Spleen (tissue), 7 donors: ENCODE measurements around the gene GATC.

Experiments
- CTCF ChIP-seq, 11 experiments: fragments of 200-600 bp in 7 of 11; fragments of 450-650 bp in 4 of 11; sonication (generic) in 4 of 11; IDR thresholded peaks in 8 of 11; conservative IDR thresholded peaks in 3 of 11; 1 replicate in 7 of 11; 2 replicates in 4 of 11; pipeline versions ENCODE4 v1.4.0 to v1.8.0; 2016 to 2021; ENCODE audit warnings: antibody characterized with exemption in 11 of 11, inconsistent platforms in 4 of 11, mild to moderate bottlenecking in 1 of 11
- POLR2A ChIP-seq, 3 donors: fragments of 450-650 bp; IDR thresholded peaks; one replicate each; pipeline ENCODE4 v1.5.1; 2017; ENCODE audit warnings: antibody characterized with exemption in 3 of 3, mild to moderate bottlenecking in 1 of 3
- POLR2AphosphoS5 ChIP-seq, 3 donors: sonication (generic); formaldehyde crosslinking; IDR thresholded peaks; one replicate each; pipeline ENCODE4 v1.5.1; 2017; ENCODE audit warnings: antibody characterized with exemption in 3 of 3
- donor health status: DM: no; HTN: no; CAD: no; lungs with moderate emphysema.
- donor health status: DM: no; HTN: no; CAD: no.
- donor health status: DM: no; HTN: no; CAD: no.

DNA sequence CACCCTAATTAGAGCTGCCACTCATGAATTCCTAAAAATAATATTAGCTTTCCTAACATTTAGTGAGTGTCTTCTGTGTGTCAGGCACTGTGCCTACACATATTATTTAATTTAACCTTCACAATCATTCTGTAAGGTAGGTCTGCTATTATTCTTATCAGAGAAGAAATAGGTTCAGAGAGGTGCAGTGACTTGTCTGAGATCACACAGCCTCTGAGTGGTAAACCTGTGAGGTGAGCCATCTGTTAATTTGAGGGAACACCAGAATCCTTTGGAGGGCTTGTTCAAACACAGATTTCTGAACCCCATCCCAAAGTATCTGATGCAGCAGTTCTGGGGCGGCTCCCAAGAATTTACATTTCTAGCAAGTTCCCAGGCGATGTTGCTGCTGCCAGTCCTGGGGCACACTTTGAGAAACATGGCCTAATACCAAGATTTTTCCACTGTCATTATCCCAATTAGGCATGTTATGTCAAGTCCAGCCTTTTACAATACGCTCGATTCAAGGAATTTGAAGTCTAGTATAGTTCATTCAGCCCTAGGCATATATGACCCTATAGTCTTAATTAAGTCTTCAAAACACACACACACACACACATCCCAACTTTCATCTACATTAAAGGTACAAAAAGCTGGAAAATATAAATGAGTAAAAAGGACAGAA, 28.2 kb upstream of the GATC start:
- TF ChIP-seq POLR2A (IDR thresholded peaks at IDR 0.05) (no peak), CTCF (IDR thresholded peaks at IDR 0.05 in 8 of 11, conservative IDR thresholded peaks at IDR 0.05 in 3 of 11) (no peak), POLR2AphosphoS5 (IDR thresholded peaks at IDR 0.05) (no peak)
